ENCODE data around the gene LRSAM1.

DNA sequence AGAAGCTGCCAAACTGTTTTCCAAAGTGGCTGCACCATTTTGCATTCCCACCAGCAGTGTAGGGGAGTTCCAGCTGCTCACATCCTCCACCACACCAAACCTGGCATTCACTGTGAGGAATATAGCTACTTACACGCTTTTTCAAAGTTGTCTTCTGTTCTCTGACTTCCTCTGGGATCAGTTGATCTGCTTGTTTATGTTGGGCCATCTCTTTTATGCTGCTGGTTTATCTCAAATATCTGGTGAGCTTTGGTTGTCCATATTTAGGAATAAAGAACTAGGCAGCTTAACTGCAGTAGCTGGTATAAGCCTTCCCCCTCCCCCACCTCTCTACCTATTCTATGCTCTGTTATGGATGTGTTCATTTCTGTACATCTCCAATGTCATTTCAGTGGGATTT, 35.7 kb upstream of the LRSAM1 start:
- TF ChIP-seq GATA3 (IDR thresholded peaks at IDR 0.05; ENCODE audit: low read depth, low read length), result no peak
- TF ChIP-seq GATA2 (IDR thresholded peaks at IDR 0.05; ENCODE audit: low read depth, low read length), result no peak

Data from SH-SY5Y (cell line).